GM12878 (cell line): ENCODE results near the gene IL17A. TPM values are rescaled to one million over a fixed set of nuclear protein-coding genes. Genes with fewer than 3 reads are reported as not detected.

Experiments used
- ATAC-seq: fragments of 200-7000 bp; cut with Tn5 transposase; 3 replicates; pipeline ENCODE4 v1.9.1; 2020; ENCODE audit warnings: mild to moderate bottlenecking, moderate library complexity
- BruUV-seq: library from RNA; stranded (reverse); fragments of 400-500 nt; replicated peaks from 2 replicates; lab custom pipeline; 2021; lab: Mats Ljungman, UMichigan
- CTCF ChIA-PET: fragments of 300-600 bp; sonication (Branson Sonifier 250); formaldehyde crosslinking; extraction: SDS; loops from one replicate; lab custom pipeline; 2021; ENCODE audit warnings: inconsistent platforms; lab: Yijun Ruan, JAX
- POLR2A ChIA-PET: fragments of 350-600 bp; formaldehyde crosslinking; extraction: SDS; loops from one replicate; lab custom pipeline; 2021; ENCODE audit warnings: inconsistent platforms; lab: Charles Lee
- RAD21 ChIA-PET: fragments of 300-600 bp; sonication (Branson Sonifier 250); formaldehyde crosslinking; loops from one replicate; lab custom pipeline; 2023; ENCODE audit warnings: antibody characterized with exemption; ENCODE audit not compliant: unreplicated experiment; lab: Charles Lee
- SMC1A ChIA-PET: fragments of 300-600 bp; sonication (Branson Sonifier 250); formaldehyde crosslinking; loops from one replicate; lab custom pipeline; 2023; ENCODE audit not compliant: unreplicated experiment, uncharacterized antibody; lab: Charles Lee
- DNase-seq: peaks from one replicate; pipeline ENCODE4 v3.0.0-alpha.2; 2011; ENCODE audit warnings: low read depth, low spot score
- FAIRE-seq: peaks from 3 replicates; lab custom pipeline; 2011; peaks lifted over from hg19 to GRCh38; lab: Jason Lieb, UNC
- H2AFZ ChIP-seq: 2 replicates; pipeline ENCODE4 v1.6.0; 2011; ENCODE audit warnings: low read depth, low read length, control low read depth; ENCODE audit not compliant: control insufficient read depth
- H3K27ac ChIP-seq: 2 replicates; pipeline ENCODE4 v1.5.1; 2011; ENCODE audit warnings: control low read depth; ENCODE audit not compliant: control insufficient read depth, insufficient read depth
- H3K27me3 ChIP-seq, 2 experiments: replicated peaks in 1 of 2; 2 replicates each; pipeline versions ENCODE4 v1.6.0 to v1.6.1; 2011; ENCODE audit warnings: low read length in 1 of 2; ENCODE audit not compliant: control insufficient read depth in 2 of 2, insufficient read depth in 2 of 2
- H3K36me3 ChIP-seq, 2 experiments: 2 replicates each; pipeline ENCODE4 v1.5.1; 2011; ENCODE audit warnings: low read length in 1 of 2; ENCODE audit not compliant: control insufficient read depth in 2 of 2, insufficient read depth in 2 of 2
- H3K4me1 ChIP-seq: 2 replicates; pipeline ENCODE4 v1.6.1; 2011; ENCODE audit warnings: mild to moderate bottlenecking, low read length, moderate library complexity, mixed read lengths; ENCODE audit not compliant: control insufficient read depth, insufficient read depth
- H3K4me2 ChIP-seq: 2 replicates; pipeline ENCODE4 v1.6.0; 2011; ENCODE audit warnings: control low read depth; ENCODE audit not compliant: control insufficient read depth, insufficient read depth
- H3K4me3 ChIP-seq: fragments of 200-600 bp; sonication (generic); 2 replicates; pipeline ENCODE4 v1.5.1; 2016
- H3K79me2 ChIP-seq: 2 replicates; pipeline ENCODE4 v1.6.0; 2011; ENCODE audit warnings: low read length; ENCODE audit not compliant: control insufficient read depth, insufficient read depth
- H3K9ac ChIP-seq: 2 replicates; pipeline ENCODE4 v1.8.0; 2011; ENCODE audit warnings: low read length, control low read depth, mixed read lengths; ENCODE audit not compliant: control insufficient read depth, insufficient read depth
- H3K9me3 ChIP-seq: replicated peaks from 3 replicates; pipeline ENCODE4 v1.5.1; 2011; ENCODE audit warnings: mild to moderate bottlenecking, low read length; ENCODE audit not compliant: control insufficient read depth, insufficient read depth
- H4K20me1 ChIP-seq: 2 replicates; pipeline ENCODE4 v1.6.0; 2011; ENCODE audit not compliant: control insufficient read depth, insufficient read depth
- ASH2L ChIP-seq: fragments of 300-600, 200-600 bp; sonication (generic); IDR thresholded peaks from 2 replicates; pipeline ENCODE4 v1.6.1; 2017; ENCODE audit warnings: low read depth, mild to moderate bottlenecking, borderline replicate concordance
- BRCA1 ChIP-seq: IDR thresholded peaks from 2 replicates; pipeline ENCODE4 v1.6.1; 2011; ENCODE audit warnings: low read depth, low read length, improper control_type of control experiment
- CBX3 ChIP-seq: fragments of 200-600 bp; sonication (generic); IDR thresholded peaks from 2 replicates; pipeline ENCODE4 v1.6.1; 2016; ENCODE audit warnings: low read depth, borderline replicate concordance
- CREB1 ChIP-seq: IDR thresholded peaks from 2 replicates; pipeline ENCODE4 v1.6.1; 2012; ENCODE audit warnings: low read depth, mild to moderate bottlenecking, inconsistent platforms
- ESRRA ChIP-seq: IDR thresholded peaks from 2 replicates; pipeline ENCODE4 v1.6.1; 2012; ENCODE audit warnings: mild to moderate bottlenecking, low read length, improper control_type of control experiment
- NFXL1 ChIP-seq: fragments of 450-650 bp; IDR thresholded peaks from 2 replicates; pipeline ENCODE4 v1.6.1; 2017; ENCODE audit warnings: antibody characterized with exemption, mild to moderate bottlenecking, borderline replicate concordance
- SPI1 ChIP-seq: IDR thresholded peaks from 2 replicates; pipeline ENCODE4 v1.6.1; 2011; ENCODE audit warnings: low read depth, mild to moderate bottlenecking, low read length, moderate library complexity, borderline replicate concordance; ENCODE audit not compliant: insufficient read depth
- TCF12 ChIP-seq: IDR thresholded peaks from 2 replicates; pipeline ENCODE4 v1.6.1; 2011; ENCODE audit warnings: low read depth, mild to moderate bottlenecking, low read length
- in situ Hi-C: fragments of 300-500 bp; cut with MboI; formaldehyde crosslinking; loops from 9 replicates; pipeline ENCODE4 v1.14.3; 2018; ENCODE audit warnings: mixed read lengths
- intact Hi-C: fragments of 100-400 bp; cut with micrococcal nuclease; formaldehyde crosslinking; loops from one replicate; pipeline ENCODE4 v1.14.2; 2022; ENCODE audit not compliant: unreplicated experiment
- polyA plus RNA-seq, 11 experiments: library from polyadenylated mRNA; depleted of rRNA in 4 of 11; unstranded in 6 of 11; stranded (reverse) in 5 of 11; fragments of >200 nt; fragmentation: Nextera tagmentation in 4 of 11; fragmentation: Illumina TruSeq in 1 of 11; extraction: Ambion mirVana in 4 of 11; extraction: Trizol in 1 of 11; gene quantifications; 1 replicate in 1 of 11; 2 replicates in 10 of 11; pipeline versions ENCODE4 v1.2.1 to v1.2.3, GENCODE V29; 2011 to 2016; ENCODE audit warnings: inconsistent platforms in 2 of 11, missing spikeins in 2 of 11, low read depth in 1 of 11
- total RNA-seq, 4 experiments: library from RNA; depleted of rRNA in 3 of 4; stranded (reverse); fragments of >200 nt in 3 of 4; fragmentation: Illumina TruSeq in 1 of 4; extraction: Trizol in 1 of 4; gene quantifications; 2 replicates each; pipeline versions ENCODE4 v1.2.1 to v1.2.3, GENCODE V29; 2013 to 2021

IL17A gene
- total and polyA plus RNA-seq, 10 of the 15 experiments (the other 5 are each of a cell fraction or from before 2014, with no cell fraction given): not detected

- TF ChIP-seq BRCA1 (no peak), ESRRA (no peak), SPI1 (no peak), TCF12 (no peak), CBX3 (no peak), NFXL1 (no peak), CREB1 (no peak)
Observed at GRCh38 chr6:52213127-52213526, 27.0 kb downstream of the IL17A start (continued).

- H2AFZ ChIP-seq: no peak overlapping the region
- POLR2A ChIA-PET: no interaction called here
- H3K27me3 ChIP-seq: no peaks in the 10 kb centered on the region
- FAIRE-seq (peak; percentile 35), DNase-seq (no peak), ATAC-seq (no peak)
- SMC1A ChIA-PET: interaction anchor here (0.6 kb wide), 1 partner anchor 218 kb away, joined by 3 read pairs; no protein-coding TSS in a partner anchor
- TF ChIP-seq ASH2L: no peak
- in situ Hi-C loops (no loop called here), intact Hi-C loops (no loop called here)
- H3K79me2 ChIP-seq: no peaks in the 10 kb centered on the region
- no peaks in the 10 kb centered on the region for H4K20me1 ChIP-seq
- RAD21 ChIA-PET: no interaction called here
- H3K4me3 ChIP-seq: no peak overlapping the region
- H3K9me3 ChIP-seq: no peaks in the 10 kb centered on the region
- H3K36me3 ChIP-seq: no peaks in the 10 kb centered on the region
- H3K27ac ChIP-seq: no peak overlapping the region
- no peak overlapping the region for H3K9ac ChIP-seq
- CTCF ChIA-PET: interaction anchor here (1.1 kb wide), 1 partner anchor 15 kb away, joined by 3 read pairs; no protein-coding TSS in a partner anchor
- BruUV-seq: no TSS peak
- H3K4me2 ChIP-seq: no peak overlapping the region
- peaks cover 26% of the 10 kb centered on the region for H3K4me1 ChIP-seq
Observed at GRCh38 chr6:52215787-52216186, 29.6 kb downstream of the IL17A start.
